22Rv1 (cell line): ENCODE data around the gene GJB2.

ENCODE experiments used
- H3K27ac ChIP-seq: fragments of 450-650 bp; 2 replicates; pipeline ENCODE4 v1.5.1; 2017
- CTCF ChIP-seq: fragments of 450-650 bp; IDR thresholded peaks from 2 replicates; pipeline ENCODE4 v1.5.1; 2017; ENCODE audit warnings: mild to moderate bottlenecking
- ZFX ChIP-seq: fragments of 450-650 bp; IDR thresholded peaks from 2 replicates; pipeline ENCODE4 v1.6.1; 2017; ENCODE audit warnings: antibody characterized with exemption, borderline replicate concordance

Gene GJB2

GRCh38 chr13:20193162-20193906 is 596 bp upstream of the GJB2 start:
- no peak for TF ChIP-seq CTCF
- TF ChIP-seq ZFX = no peak
- H3K27ac ChIP-seq = no peak overlapping the region

- H3K27ac ChIP-seq = no peak overlapping the region
- TF ChIP-seq ZFX (no peak), CTCF (no peak)
Observed at GRCh38 chr13:20192158-20192835, 441 bp downstream of the GJB2 start.

GRCh38 chr13:20191311-20192157 is 1.2 kb downstream of the GJB2 start:
- H3K27ac ChIP-seq = no peak overlapping the region
- TF ChIP-seq CTCF (no peak), ZFX (no peak)

GRCh38 chr13:20190481-20191310 is 2.0 kb downstream of the GJB2 start:
- TF ChIP-seq ZFX (no peak), CTCF (no peak)
- no peak overlapping the region for H3K27ac ChIP-seq

- TF ChIP-seq ZFX (no peak), CTCF (no peak)
- no peak overlapping the region for H3K27ac ChIP-seq
Observed at GRCh38 chr13:20190076-20190475, 2.7 kb downstream of the GJB2 start.

- no peak overlapping the region for H3K27ac ChIP-seq
- TF ChIP-seq CTCF (peak; percentile 47), ZFX (no peak)
Observed at GRCh38 chr13:20188667-20189553, 3.8 kb downstream of the GJB2 start.
